Left lung (tissue), 10 donors: ENCODE data around the gene CREB5. TPM values are rescaled to one million over a fixed set of nuclear protein-coding genes. Genes with fewer than 3 reads are reported as not detected.

ENCODE experiments used
- ATAC-seq: fragments of 200-7000 bp; cut with Tn5 transposase; one replicate; pipeline ENCODE4 v1.9.1; 2020; ENCODE audit warnings: moderate library complexity
- DNase-seq, 4 donors: peaks; one replicate each; pipeline ENCODE4 v3.0.0-alpha.2; 2013 to 2020
- H3K27ac ChIP-seq, 2 donors: fragments of 200-600 bp; sonication (generic) in 1 of 2; one replicate each; pipeline versions ENCODE4 v1.5.0 to v1.8.0; 2020 to 2021
- H3K27me3 ChIP-seq, 2 donors: fragments of 200-600 bp; sonication (generic) in 1 of 2; one replicate each; pipeline versions ENCODE4 v1.5.0 to v1.8.0; 2020 to 2021
- H3K36me3 ChIP-seq, 2 donors: fragments of 200-600 bp; sonication (generic) in 1 of 2; one replicate each; pipeline versions ENCODE4 v1.5.0 to v1.8.0; 2020 to 2021
- H3K4me1 ChIP-seq, 2 donors: fragments of 200-600 bp; one replicate each; pipeline ENCODE4 v1.8.0; 2021
- H3K4me3 ChIP-seq, 2 donors: fragments of 200-600 bp; sonication (generic) in 1 of 2; one replicate each; pipeline versions ENCODE4 v1.5.0 to v1.8.0; 2020 to 2021; ENCODE audit warnings: mild to moderate bottlenecking in 1 of 2
- H3K9me3 ChIP-seq, 2 donors: fragments of 200-600 bp; sonication (generic) in 1 of 2; one replicate each; pipeline versions ENCODE4 v1.5.0 to v1.8.0; 2020 to 2021
- intact Hi-C, 2 donors: fragments of 100-400 bp; cut with DNase I; formaldehyde crosslinking; loops; one replicate each; pipeline versions ENCODE4 v1.11.2 to v1.14.2; 2022
- polyA plus RNA-seq, 6 donors: library from polyadenylated mRNA; unstranded; fragments of 120-200 nt; gene quantifications; one replicate each; pipeline ENCODE4 v1.2.1, GENCODE V29; 2013; ENCODE audit not compliant: insufficient read length in 6 of 6
- total RNA-seq, 2 donors: library from RNA; stranded (reverse); fragmentation: NEBNext Ultra II Directional; extraction: Animal tissue kit (Norgen Biotek cat#: 25700); gene quantifications; one replicate each; pipeline ENCODE4 v1.2.1, GENCODE V29; 2021
- TF ChIP-seq, protein P1 (sequence below), 2 donors: fragments of 200-600 bp; sonication (generic) in 1 of 2; IDR thresholded peaks; one replicate each; pipeline versions ENCODE4 v1.5.0 to v1.8.0; 2021; ENCODE audit warnings: antibody characterized with exemption in 2 of 2
- donor health status: DM: no; HTN: yes; CAD: no.
- donor health status: DM: no; HTN: no; CAD: no.

The CREB5 gene
- total and polyA plus RNA-seq, 8 donors = 6.6 to 19.9 (median 15.7) TPM

DNA sequence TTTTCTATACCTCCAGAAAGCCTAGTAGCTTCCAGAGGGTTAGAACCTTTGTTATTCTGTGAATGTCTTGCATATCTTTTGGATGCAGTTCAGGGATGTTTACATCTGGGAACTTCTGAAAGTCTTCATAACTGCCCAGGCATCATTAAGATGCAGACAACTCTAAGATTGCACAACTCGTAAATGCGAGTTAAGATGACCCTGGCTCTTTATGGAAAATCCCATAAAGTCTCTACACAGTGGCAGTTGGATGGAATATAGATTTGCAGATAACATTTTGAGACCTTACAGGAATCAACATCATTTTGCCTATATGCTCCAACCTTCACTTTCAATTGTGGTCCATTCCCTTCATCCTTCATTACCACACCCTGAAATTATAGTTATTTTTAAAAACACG lies 151.7 kb downstream of the CREB5 start:
- Histone ChIP-seq H3K27ac (no peak overlapping the region), H3K4me3 (no peak overlapping the region), H3K27me3 (no peaks in the 10 kb centered on the region), H3K36me3 (no peaks in the 10 kb centered on the region), H3K4me1 (no peaks in the 10 kb centered on the region), H3K9me3 (no peaks in the 10 kb centered on the region)
- ATAC-seq (no peak), DNase-seq (no peak)
- intact Hi-C loops = no loop called here
- TF ChIP-seq, protein P1, sequence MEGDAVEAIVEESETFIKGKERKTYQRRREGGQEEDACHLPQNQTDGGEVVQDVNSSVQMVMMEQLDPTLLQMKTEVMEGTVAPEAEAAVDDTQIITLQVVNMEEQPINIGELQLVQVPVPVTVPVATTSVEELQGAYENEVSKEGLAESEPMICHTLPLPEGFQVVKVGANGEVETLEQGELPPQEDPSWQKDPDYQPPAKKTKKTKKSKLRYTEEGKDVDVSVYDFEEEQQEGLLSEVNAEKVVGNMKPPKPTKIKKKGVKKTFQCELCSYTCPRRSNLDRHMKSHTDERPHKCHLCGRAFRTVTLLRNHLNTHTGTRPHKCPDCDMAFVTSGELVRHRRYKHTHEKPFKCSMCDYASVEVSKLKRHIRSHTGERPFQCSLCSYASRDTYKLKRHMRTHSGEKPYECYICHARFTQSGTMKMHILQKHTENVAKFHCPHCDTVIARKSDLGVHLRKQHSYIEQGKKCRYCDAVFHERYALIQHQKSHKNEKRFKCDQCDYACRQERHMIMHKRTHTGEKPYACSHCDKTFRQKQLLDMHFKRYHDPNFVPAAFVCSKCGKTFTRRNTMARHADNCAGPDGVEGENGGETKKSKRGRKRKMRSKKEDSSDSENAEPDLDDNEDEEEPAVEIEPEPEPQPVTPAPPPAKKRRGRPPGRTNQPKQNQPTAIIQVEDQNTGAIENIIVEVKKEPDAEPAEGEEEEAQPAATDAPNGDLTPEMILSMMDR (IDR thresholded peaks at IDR 0.05) = no peak

DNA sequence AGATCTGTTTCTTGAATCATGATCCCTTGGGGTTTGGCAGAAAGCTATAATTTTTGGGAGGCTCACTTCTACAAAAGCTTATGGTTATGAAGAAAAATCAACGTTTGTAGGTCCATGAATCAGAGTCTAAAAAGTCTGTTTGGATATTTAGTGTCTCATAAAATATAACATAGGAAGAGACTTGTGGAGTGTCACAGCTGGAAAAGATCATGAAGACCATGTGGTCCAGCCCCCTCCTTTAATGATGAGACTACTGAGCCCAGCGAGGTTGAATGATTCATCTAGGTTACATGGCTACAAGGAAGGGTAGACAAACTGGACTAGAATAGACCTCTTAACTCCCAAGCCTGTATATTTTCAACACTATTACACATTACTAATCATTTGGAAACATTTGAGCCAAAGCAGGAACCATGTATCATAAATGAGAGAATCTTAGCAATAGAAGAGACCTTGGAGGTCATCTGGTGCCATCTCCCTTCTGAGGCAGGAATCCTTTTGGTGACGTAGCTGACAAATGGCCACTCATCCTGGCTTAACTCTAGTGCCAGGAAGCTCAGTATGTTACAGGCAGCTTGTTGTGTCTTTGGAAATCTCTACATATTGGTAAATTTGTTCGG lies 152.5 kb downstream of the CREB5 start:
- DNase-seq (no peak), ATAC-seq (no peak)
- TF ChIP-seq, protein P1 (IDR thresholded peaks at IDR 0.05) = no peak
- H3K9me3 ChIP-seq = no peaks in the 10 kb centered on the region
- no peaks in the 10 kb centered on the region for H3K4me1 ChIP-seq
- intact Hi-C loops = no loop called here
- no peak overlapping the region for H3K27ac ChIP-seq
- H3K36me3 ChIP-seq = no peaks in the 10 kb centered on the region
- H3K27me3 ChIP-seq = no peaks in the 10 kb centered on the region
- no peak overlapping the region for H3K4me3 ChIP-seq

DNA sequence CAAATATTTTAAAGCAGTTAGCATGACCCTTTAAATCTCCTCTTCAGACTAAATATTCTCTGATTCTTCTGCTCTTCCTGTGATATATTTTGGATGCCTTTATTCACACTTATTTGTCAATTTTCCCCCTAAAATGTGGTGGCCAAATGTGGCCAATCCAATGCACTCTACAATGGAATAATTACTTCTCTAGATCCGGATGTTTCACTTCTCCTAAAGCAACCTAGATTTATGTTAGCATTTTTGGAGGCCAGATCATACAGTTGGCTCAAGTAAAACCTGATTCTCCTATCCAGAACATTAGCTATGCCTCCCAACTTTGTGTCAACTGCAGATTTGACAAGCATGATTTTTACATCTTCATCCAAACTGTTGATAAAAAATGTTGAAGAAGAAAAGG lies 153.7 kb downstream of the CREB5 start:
- intact Hi-C loops = no loop called here
- Histone ChIP-seq H3K27me3 (no peaks in the 10 kb centered on the region), H3K36me3 (no peaks in the 10 kb centered on the region), H3K4me1 (no peaks in the 10 kb centered on the region), H3K27ac (no peak overlapping the region), H3K4me3 (no peak overlapping the region), H3K9me3 (no peaks in the 10 kb centered on the region)
- TF ChIP-seq, protein P1 (IDR thresholded peaks at IDR 0.05) = no peak
- DNase-seq = no peak
- no peak for ATAC-seq

DNA sequence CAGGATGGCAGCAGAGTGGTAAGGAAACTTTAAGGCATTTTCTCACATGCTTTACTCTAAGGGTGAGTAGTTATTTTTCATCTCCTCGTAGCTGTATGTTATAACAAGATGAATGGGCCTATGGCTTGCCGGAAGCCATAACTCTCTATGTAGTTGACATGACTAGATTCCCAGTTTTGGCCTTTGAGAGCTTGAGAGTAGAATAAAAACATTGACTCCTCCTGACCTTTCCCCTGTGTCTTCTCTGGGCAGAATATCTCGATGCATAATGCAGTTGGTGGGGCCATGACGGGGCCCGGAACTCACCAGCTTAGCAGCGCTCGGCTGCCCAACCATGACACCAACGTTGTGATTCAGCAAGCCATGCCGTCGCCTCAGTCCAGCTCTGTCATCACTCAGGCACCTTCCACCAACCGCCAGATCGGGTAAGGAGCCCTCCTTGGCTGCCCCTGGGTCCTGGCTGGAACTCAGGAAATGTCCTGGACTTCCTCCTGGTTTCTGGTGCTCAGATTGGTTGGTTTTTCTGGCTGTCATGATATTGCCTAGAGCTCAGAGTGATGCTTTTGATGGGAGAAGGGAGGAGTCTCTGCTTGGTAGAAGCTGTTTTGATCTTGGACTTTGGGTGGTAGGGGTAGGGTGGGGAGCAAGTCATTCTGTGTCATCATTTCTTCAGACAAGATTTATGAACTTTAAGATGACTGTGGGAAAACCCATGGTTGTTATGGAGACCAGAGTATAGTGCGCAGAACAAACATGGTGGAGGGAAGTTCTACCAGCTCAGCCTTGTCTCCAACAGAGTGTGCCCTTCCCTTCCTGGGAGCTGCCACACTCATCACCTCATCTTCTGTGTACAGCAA lies 158.0 kb downstream of the CREB5 start:
- TF ChIP-seq, protein P1 (IDR thresholded peaks at IDR 0.05) = no peak
- no peaks in the 10 kb centered on the region for H3K36me3 ChIP-seq
- H3K9me3 ChIP-seq = no peaks in the 10 kb centered on the region
- DNase-seq = no peak
- no peak overlapping the region for H3K4me3 ChIP-seq
- no peaks in the 10 kb centered on the region for H3K27me3 ChIP-seq
- no peak for ATAC-seq
- intact Hi-C loops = no loop called here
- peaks cover 6% of the 10 kb centered on the region in 2 donors for H3K4me1 ChIP-seq
- no peak overlapping the region for H3K27ac ChIP-seq

DNA sequence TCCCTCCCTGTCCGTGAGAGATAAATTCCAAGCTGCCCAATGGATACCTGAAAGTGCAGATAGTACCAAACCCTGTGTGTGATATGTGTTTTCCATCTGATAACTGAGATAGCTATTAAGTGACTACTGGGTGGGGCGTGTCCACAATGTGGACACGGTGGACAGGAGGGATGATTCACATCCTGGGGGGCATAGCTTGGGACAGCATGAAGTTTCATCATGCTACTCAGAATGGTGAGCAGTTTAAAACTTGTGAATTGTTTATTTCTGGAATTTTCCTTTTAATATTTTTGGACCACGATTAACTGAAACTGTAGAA lies 158.6 kb downstream of the CREB5 start:
- H3K4me3 ChIP-seq = no peak overlapping the region
- no peaks in the 10 kb centered on the region for H3K9me3 ChIP-seq
- no peak overlapping the region for H3K27ac ChIP-seq
- H3K36me3 ChIP-seq = no peaks in the 10 kb centered on the region
- intact Hi-C loops = no loop called here
- no peak for ATAC-seq
- DNase-seq = no peak
- no peaks in the 10 kb centered on the region for H3K27me3 ChIP-seq
- peaks cover 6% of the 10 kb centered on the region in 2 donors for H3K4me1 ChIP-seq
- TF ChIP-seq, protein P1 (IDR thresholded peaks at IDR 0.05) = no peak
